Measurements from ENCODE around the gene ZFP64. TPM values are rescaled to one million over a fixed set of nuclear protein-coding genes. Genes with fewer than 3 reads are reported as not detected.

The ZFP64 gene
- total RNA-seq, 2 donors from 2014 or later = 11.5 to 14.4 TPM

DNA sequence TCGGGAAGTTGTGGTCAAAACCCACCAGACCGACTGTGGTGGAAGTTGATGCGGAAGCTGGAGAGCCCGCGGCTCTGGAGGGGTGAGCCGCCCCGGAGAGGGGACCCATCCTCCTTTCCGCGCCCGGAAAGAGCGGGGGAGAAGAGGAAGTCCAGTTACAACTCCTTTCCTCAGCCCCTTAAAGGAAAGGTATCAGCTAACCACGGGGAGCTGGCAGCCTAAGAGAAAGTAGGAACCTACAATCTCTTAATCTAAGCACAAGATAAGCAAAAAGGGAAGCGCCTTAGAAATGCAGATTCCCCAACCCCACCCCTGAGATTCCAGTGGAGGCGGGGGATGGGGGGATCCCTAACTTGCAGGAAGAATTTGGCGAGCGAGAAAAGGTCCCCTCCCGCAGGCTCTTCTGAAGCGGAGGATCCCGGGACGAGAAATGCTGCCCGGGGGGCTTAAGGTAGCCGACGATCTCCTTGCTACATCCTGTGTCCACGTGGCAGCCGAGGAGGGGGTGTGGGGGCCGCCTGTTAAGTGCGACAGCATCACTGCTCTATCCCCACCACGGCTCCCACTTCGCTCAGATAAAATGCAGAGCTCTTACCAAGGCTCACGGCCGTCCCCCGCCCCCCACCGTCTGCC, 87.5 kb downstream of the ZFP64 start:
- peaks cover 16 to 29% of the 10 kb centered on the region in 2 donors for H3K4me1 ChIP-seq (ENCODE audit: control insufficient read depth in 1 of 2, low read depth in 2 of 2)
- H3K36me3 ChIP-seq = no peaks in the 10 kb centered on the region
- H3K27me3 ChIP-seq (replicated peaks; ENCODE audit: insufficient read depth) = peaks cover 6% of the 10 kb centered on the region
- ATAC-seq (ENCODE audit: insufficient number of reproducible peaks, low FRiP score, low read depth) = no peak
- H3K9me3 ChIP-seq = no peaks in the 10 kb centered on the region
- TF ChIP-seq, protein P1, sequence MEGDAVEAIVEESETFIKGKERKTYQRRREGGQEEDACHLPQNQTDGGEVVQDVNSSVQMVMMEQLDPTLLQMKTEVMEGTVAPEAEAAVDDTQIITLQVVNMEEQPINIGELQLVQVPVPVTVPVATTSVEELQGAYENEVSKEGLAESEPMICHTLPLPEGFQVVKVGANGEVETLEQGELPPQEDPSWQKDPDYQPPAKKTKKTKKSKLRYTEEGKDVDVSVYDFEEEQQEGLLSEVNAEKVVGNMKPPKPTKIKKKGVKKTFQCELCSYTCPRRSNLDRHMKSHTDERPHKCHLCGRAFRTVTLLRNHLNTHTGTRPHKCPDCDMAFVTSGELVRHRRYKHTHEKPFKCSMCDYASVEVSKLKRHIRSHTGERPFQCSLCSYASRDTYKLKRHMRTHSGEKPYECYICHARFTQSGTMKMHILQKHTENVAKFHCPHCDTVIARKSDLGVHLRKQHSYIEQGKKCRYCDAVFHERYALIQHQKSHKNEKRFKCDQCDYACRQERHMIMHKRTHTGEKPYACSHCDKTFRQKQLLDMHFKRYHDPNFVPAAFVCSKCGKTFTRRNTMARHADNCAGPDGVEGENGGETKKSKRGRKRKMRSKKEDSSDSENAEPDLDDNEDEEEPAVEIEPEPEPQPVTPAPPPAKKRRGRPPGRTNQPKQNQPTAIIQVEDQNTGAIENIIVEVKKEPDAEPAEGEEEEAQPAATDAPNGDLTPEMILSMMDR (IDR thresholded peaks at IDR 0.05) = no peak
- DNase-seq (ENCODE audit: low spot score) = no peak
- H3K4me3 ChIP-seq = peak overlapping the region; percentile 69
- H3K27ac ChIP-seq = no peak overlapping the region

DNA sequence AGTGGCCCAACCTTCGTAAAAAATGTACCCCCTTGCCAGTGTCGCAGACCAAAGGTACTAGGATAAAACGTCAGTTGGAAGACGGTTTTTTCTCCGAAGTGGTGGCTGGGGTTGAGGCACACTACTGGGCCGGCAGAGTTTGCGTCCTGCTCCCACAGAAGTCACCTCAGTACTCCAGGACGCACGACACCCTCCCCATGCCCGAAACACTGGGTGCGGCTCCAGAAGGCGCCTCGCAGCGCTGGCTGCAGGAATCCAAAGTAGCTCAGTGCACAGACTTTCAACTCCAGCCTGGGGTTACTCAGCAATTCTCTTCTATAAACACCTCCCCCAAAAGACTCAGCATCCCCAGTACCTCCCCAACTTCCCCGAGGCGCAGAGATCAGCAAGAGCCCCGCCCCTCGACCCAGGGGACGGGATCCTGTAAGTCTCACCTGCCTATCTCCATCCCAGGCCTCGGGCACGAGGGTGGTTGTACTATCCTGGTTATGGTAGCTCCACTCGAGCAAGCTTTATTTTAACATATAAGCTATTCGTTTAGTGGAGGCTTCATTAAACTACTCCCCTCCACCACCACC, 88.2 kb downstream of the ZFP64 start:
- peak overlapping the region; percentile 69 for H3K4me3 ChIP-seq
- H3K9me3 ChIP-seq = no peaks in the 10 kb centered on the region
- H3K27me3 ChIP-seq (replicated peaks; ENCODE audit: insufficient read depth) = peaks cover 6% of the 10 kb centered on the region
- H3K36me3 ChIP-seq = no peaks in the 10 kb centered on the region
- ATAC-seq (ENCODE audit: insufficient number of reproducible peaks, low FRiP score, low read depth) (no peak), DNase-seq (ENCODE audit: low spot score) (no peak)
- TF ChIP-seq, protein P1 (IDR thresholded peaks at IDR 0.05) = no peak
- no peak overlapping the region for H3K27ac ChIP-seq
- H3K4me1 ChIP-seq (ENCODE audit: control insufficient read depth in 1 of 2, low read depth in 2 of 2) = peaks cover 16 to 29% of the 10 kb centered on the region in 2 donors

DNA sequence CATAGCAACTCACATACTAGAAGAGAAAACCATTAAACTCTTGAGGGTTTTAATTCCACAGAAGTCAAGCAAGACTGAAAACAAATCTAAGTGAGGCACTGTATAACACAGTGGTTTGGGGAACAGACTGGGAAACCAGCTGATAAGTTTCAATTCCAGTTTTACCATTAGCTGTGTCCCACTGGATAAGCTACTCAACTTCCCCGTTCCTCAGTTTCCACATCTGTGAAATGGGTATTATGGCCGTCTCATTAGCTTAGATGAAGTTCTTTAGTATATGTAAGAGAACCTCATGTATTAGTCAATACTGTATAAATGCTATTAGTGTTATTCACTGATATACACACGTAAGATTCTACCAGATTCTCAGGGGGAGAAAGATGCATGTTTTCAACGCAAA, 89.0 kb downstream of the ZFP64 start:
- H3K27ac ChIP-seq = no peak overlapping the region
- ATAC-seq (ENCODE audit: insufficient number of reproducible peaks, low FRiP score, low read depth) (no peak), DNase-seq (ENCODE audit: low spot score) (no peak)
- H3K27me3 ChIP-seq (replicated peaks; ENCODE audit: insufficient read depth) = peaks cover 6% of the 10 kb centered on the region
- H3K36me3 ChIP-seq = no peaks in the 10 kb centered on the region
- no peak overlapping the region for H3K4me3 ChIP-seq
- H3K4me1 ChIP-seq (ENCODE audit: control insufficient read depth in 1 of 2, low read depth in 2 of 2) = peaks cover 16 to 29% of the 10 kb centered on the region in 2 donors
- TF ChIP-seq, protein P1 (IDR thresholded peaks at IDR 0.05) = no peak
- no peaks in the 10 kb centered on the region for H3K9me3 ChIP-seq

DNA sequence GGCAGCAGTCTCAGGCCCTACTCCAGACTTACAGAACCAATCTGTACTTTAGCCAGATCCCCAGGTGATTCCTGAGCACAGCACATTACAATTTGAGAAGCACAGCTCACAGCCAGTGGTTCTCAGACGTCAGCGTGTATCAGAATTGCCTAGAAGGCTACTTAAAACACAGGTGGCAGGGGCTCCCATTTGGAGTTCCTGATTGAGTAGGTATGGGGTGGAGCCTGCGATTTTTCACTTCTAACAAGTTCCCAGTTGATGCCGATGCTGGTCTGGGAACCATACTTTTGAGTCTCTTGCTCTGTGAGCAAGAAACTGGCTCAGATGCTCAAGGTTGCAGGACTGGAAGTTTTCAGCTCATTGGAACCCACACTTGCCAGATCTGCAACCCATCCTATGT, 89.5 kb downstream of the ZFP64 start:
- DNase-seq (ENCODE audit: low spot score) = no peak
- no peak for ATAC-seq (ENCODE audit: insufficient number of reproducible peaks, low FRiP score, low read depth)
- Histone ChIP-seq H3K36me3 (no peaks in the 10 kb centered on the region), H3K27me3 (replicated peaks; ENCODE audit: insufficient read depth) (peaks cover 6% of the 10 kb centered on the region), H3K4me1 (ENCODE audit: control insufficient read depth in 1 of 2, low read depth in 2 of 2) (peaks cover 16 to 29% of the 10 kb centered on the region in 2 donors), H3K9me3 (no peaks in the 10 kb centered on the region), H3K4me3 (no peak overlapping the region), H3K27ac (no peak overlapping the region)
- TF ChIP-seq, protein P1 (IDR thresholded peaks at IDR 0.05) = no peak
